ENCODE results near the gene TMEM175.
A peak's percentile ranks its signal among the peaks of the same experiment; 100 is the strongest.

TMEM175 gene

GRCh38 chr4:931960-932712 lies at the start of gene TMEM175, which contains the start of gene GAK:
Gene TMEM175, plus strand, starts transcription at chr4:932460. Its CDS starts 15,280 bp downstream, at chr4:947740.
Gene GAK, minus strand, starts transcription at chr4:932316. Its CDS starts 129 bp downstream, at chr4:932187.
- peak; percentile 98 for DNase-seq

- no peak for DNase-seq
Observed at GRCh38 chr4:882646-883045, 49.6 kb upstream of the TMEM175 start.

DNA sequence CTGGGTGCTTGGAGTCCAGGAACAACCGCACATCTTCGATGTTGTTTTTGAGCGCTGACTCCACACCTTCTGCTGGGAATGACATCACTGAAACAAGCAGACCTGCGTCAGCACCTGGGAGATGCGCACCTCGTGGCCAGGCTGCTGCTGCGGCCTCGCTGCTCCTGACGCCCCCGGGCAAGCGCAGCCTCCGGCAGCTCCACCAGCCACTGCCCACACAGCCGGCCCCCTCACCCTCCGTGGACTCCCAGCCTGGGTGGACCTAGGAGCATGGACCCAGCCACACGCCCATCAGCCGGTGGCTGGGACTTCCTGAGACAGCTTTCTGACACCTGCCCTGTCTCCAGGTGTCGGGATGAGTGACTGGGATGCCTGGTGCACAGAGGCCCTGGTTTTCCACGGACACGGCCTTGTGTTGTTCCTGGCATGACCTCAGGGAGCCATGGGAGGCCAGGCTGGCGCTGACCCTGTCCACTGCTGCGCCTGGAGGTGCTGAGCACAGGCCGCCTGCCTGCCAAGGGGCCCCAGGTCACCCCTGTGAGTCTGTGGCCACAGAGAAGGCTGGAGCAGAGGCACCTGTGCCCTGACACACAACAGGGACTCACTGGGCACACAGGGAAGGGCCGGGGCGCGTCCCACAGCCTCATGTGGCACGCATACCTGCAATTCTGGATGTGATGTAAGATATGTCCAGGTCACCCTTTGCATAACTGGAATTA lies 48.7 kb upstream of the TMEM175 start:
- no peak for DNase-seq

- no peak for DNase-seq
Observed at GRCh38 chr4:884259-884658, 48.0 kb upstream of the TMEM175 start.

- DNase-seq: no peak
Observed at GRCh38 chr4:884896-885295, 47.4 kb upstream of the TMEM175 start.

DNA sequence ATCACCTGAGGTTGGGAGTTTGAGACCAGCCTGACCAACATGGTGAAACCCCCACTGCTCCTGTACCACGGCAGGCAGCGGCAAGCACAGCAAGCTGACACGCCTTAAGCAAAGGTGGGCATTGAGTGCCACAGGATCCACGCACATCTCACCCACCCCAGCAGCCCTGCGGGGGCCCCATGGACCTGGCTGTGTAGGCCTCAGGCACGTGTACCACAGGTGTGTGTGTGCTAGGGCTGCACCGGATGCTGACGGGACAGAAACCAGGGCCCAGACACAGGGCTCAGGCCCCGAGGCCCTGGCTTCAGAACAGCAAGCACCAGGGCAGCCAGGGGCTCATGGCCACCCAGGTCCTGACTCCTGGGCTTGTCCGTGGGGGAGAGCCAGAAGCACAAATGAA lies 46.9 kb upstream of the TMEM175 start:
- DNase-seq: no peak

DNA sequence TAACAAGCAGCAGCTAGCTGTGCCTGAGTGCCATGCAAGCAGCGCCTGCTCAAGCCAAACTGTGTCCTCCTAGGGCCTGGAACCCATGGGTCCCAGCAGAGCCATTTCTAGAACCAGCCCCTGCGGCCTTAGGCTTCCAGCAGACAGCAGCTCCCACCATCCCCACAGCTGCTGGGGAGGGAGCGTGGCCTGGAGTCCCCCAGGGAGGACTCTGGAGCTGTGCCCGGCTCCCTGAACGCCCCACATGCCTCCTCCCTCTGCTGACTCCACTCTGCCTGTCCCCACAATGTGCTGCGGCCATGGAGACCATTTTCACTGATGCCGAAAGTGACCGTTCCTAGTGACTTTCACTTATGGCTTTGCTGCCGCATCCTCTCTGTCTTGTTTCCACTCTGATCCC lies 46.0 kb upstream of the TMEM175 start:
- no peak for DNase-seq

GRCh38 chr4:887034-887763 lies 45.1 kb upstream of the TMEM175 start:
- DNase-seq: no peak

GRCh38 chr4:888029-888428 lies 44.2 kb upstream of the TMEM175 start:
- DNase-seq: no peak

DNA sequence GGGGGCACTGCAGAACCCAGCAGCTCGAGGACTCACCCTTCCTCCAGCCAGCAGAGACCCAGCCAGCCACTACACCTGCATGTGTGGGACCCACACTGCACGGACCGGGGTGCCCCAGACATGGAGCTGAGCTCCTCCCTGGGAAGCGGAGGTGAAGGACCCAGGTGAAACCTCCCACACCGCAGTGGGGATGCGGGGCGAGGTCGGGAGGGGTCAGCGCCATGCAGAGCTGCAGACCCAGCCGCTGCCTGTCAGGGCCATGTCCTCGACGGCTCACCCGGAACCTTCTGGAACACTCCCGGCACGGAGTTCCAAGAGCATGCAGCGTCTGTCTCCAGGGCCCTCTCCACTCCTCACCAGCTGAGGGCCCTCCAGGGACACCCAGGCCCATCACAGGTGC lies 42.7 kb upstream of the TMEM175 start:
- no peak for DNase-seq

GRCh38 chr4:890036-890695 lies 42.1 kb upstream of the TMEM175 start:
- no peak for DNase-seq

DNA sequence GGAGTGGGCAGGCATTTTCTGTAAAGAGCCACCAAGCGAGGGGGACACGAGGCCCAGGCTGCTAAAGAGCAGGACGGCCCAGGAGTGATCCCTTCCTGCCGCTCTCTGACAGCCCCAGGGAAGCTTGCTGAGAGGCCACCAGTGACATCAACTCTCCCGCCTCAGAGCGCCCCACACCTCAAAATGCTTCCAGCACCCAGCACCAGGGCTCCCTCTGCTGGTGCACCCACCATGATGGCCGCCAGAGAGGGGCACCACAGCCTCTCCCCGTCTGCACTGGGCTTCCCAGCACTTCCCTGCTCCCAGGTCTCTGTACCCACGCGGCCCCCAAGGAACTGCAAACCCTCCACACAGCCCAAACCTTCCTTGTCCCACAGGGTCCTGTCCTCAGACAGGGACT lies 40.5 kb upstream of the TMEM175 start:
- no peak for DNase-seq

GRCh38 chr4:892780-893179 lies 39.5 kb upstream of the TMEM175 start:
- DNase-seq: no peak

DNA sequence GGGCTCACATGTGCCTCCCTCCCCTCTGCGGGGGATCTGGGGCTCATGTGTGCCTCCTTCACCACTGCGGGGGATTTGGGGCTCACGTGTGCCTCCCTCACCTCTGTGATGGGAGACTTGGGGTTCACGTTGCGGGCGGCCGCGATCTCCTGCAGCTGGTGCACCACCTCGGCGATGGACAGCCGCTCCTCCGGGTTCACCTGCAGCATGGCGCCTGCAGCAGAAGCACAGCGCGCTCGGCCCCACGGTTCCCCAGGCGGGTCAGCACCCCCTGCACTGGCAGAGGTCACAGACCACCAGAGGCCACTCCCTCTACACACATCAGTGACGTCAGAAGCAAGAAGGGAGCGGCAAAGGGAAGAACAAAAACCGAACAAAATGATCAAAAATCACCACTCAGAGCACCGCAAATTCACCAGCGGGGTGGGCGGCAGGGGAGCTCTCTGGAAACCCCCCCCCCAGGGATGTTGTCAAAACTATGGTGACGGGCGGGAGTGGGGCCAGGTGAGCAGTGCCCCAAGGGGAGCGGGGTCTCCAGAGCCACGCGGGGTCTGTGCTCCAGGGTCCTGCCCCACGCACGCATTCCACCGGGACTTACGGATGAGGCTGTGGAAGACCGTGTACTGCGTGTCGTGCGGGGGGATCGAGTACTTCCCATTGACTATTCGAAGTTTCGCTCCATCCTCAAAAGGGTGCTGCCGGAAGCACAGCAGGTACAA lies 38.8 kb upstream of the TMEM175 start:
- DNase-seq: no peak

GRCh38 chr4:893995-894705 lies 38.1 kb upstream of the TMEM175 start:
- DNase-seq: no peak

DNA sequence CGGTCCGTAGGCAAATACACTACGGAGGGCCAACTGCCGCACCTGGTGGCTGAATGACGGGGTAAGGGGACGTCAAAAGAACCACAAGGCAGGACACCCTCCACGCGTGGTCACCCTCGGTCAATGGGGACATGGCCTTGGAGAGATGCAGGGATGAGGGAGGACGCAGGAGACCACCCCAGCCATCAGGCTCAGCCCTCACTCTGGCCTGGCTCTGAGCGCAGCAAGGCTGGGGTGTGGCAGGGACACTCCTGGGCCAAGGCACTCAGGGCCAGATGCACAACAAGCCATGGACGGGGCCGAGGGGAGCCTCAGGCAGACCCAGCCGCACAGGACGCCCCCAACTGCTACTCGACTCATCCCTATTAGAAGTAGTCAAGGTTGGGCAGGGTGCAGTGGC lies 36.7 kb upstream of the TMEM175 start:
- no peak for DNase-seq

- no peak for DNase-seq
Observed at GRCh38 chr4:896216-896615, 36.0 kb upstream of the TMEM175 start.

DNA sequence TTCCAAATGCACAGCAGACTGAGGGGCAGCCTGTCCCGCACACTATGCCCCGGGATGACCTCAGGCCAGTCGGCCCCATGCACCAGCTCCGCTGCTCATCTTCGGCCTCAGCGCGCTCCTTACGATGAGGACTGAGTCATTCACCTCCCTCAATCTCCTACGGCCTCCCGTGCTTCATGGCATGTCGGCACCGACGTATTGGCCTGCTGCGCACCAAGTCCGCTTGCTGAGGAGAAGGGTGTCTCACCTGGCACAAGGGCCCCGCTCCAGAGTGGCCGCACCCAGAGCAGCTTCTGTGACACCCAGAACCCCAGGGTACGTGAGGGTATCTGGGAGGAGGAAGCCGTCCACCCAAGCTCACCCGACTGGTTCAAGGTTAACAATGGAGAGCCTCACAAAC lies 35.6 kb upstream of the TMEM175 start:
- no peak for DNase-seq

GRCh38 chr4:898123-898522 lies 34.1 kb upstream of the TMEM175 start:
- no peak for DNase-seq

DNA sequence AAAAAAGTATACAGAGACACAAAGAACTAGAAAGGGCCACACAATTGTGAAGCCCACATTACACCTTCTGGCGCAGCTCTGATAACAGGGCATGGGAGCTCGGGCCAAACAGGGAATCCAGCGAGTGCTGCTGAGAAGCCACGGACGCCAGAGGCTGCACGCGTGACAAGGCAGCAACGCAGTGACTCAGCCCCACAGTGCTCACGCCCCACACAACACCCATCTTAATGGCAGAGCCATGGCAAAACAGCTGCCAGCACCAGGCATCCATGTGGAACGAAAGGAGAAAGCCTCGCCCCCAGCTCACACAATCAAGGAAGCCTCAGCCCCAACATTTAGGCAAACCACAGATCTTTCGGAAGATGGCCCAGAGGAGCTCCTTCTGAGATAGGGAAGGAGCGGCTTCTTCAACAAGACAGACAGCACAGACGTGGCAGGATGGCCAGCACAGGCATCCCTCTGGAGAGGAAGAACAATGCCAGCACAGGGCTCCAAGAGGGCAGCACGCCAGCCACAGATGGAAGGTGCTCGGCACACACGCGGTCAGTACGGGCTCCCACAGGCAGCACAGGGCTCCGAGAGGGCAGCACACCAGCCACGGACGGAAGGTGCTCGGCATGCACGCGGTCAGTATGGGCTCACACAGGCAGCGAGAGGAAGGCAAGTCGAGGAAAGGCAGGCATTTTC lies 33.2 kb upstream of the TMEM175 start:
- DNase-seq: no peak

DNA sequence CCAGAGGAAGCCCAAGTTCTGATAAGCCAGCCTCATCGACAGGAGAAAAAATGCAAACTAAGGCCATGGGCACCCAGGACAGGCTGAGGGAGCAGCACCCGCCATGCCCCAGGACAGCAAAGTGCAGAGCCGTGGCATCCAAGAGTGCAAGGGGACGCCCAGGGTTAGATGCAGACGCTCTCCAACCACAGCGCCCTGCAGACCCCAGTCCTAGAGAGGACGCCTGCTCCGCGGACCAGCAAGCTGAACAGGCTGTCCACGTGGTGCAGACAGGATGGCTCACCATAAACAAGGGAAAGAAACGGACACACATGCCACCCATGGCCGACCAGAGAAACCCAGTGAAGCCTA lies 32.7 kb upstream of the TMEM175 start:
- DNase-seq: no peak

Data from activated CD8-positive, alpha-beta memory T cell treated with anti-CD3 and anti-CD28 coated beads for 24 hours (primary cell).